ENCODE data around the gene ZNF334.

ZNF334 gene

DNA sequence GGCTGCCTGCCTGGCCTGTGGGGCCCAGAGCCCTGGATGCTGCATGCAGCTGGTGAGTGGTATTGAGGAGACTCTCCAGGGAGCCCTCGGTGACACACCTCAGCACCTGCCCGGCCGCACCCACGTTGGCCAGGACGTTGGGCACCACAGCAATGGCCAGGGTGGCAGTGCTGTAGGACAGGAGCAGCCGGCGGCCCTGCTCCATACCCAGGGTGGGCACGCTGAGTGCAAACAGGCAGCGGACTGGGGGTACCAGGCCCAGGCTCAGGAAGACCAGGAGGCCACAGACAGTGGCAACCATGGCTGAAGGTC is 32.4 kb upstream of the ZNF334 start:
- no peak for DNase-seq (ENCODE audit: low read depth)

DNA sequence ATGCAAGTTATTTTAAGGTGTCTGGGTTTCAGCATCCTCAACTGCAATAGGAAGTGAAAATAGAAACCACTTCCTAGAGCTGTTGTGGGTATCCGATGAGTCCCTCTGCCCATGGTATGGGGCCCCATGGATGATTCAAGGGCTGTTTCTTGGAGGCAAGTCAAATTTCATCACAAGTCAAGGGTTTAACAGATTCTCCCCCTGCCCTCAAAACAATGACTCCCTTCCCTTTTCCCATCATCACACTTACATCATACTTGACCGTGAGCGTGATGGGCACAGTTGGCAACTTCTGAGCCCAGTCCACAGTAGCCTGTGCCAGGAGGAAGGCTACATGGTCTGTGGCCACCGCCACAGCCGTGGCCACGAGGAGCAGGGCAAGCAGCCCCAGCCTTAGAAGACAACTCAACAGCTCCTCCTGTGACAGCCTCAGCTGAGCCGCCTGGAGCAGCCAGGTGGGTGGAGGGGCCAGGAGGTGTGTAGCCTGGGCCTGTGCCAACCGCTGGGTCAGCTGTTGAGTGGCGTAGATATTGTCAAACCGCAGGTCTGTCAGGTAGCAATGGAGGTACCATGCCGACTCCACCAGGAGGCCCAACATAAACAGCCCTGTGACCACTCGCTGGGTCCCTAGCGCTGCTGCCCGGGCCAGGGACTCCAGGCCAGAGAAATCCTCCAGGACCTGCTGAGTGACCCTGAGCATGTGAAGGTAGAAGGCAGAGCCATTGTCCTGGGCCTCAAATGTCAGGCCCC is 31.9 kb upstream of the ZNF334 start:
- DNase-seq (ENCODE audit: low read depth): no peak

DNA sequence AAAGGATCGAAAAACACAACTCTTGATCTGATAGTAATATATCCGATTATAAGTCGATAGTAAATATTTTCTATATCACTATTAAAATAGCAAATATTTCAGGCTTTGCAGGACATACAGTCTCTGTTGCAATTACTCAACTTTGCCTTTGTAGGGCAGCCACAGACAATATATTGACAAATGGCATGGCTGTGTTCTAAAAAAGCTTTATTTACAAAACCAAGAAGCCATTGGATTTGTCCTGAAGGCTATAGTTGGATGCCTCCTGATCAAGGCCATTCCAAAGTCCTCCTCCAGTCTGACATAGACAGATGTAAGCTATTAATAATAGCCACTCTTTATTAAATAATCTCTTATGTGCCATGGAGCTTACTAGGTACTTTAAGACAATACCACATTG is 31.2 kb upstream of the ZNF334 start:
- no peak for DNase-seq (ENCODE audit: low read depth)

DNA sequence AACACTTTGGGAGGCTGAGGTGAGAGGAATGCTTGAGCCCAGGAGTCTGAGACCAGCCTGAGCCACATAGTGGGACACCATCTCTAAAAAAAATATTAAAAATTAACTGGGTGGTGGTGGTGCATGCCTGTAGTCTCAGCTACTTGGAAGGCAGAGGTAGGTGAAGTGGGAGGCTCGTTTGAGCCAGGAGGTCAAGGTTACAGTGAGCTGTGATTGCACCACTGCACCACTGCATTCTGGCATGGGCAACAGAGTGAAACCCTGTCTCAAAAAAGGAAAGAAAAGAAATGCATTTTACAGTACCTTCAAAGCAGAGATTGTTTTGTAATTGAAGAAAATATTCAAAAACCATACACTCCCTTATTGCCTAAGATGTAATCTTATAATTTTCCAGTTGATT is 30.6 kb upstream of the ZNF334 start:
- DNase-seq (ENCODE audit: low read depth): no peak

DNA sequence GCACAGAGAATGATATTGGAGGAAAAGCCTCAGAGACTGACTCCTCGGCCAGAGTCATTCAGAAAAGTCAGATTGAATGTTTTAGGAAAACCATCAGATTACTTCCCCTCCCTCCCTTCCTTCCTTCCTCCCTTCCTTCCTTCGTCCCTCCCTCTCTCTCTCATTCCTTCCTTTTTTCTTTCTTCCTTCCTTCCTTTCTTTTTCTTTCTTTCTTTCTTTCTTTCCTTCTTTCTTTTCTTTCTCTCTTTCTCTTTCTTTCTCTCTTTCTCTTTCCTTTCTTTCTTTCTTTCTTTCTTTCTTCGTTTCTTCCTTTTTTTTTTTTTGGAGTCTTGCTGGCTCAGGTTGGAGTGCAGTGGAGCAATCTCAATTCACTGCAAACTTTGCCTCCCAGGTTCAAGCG is 29.7 kb upstream of the ZNF334 start:
- no peak for DNase-seq (ENCODE audit: low read depth)

DNA sequence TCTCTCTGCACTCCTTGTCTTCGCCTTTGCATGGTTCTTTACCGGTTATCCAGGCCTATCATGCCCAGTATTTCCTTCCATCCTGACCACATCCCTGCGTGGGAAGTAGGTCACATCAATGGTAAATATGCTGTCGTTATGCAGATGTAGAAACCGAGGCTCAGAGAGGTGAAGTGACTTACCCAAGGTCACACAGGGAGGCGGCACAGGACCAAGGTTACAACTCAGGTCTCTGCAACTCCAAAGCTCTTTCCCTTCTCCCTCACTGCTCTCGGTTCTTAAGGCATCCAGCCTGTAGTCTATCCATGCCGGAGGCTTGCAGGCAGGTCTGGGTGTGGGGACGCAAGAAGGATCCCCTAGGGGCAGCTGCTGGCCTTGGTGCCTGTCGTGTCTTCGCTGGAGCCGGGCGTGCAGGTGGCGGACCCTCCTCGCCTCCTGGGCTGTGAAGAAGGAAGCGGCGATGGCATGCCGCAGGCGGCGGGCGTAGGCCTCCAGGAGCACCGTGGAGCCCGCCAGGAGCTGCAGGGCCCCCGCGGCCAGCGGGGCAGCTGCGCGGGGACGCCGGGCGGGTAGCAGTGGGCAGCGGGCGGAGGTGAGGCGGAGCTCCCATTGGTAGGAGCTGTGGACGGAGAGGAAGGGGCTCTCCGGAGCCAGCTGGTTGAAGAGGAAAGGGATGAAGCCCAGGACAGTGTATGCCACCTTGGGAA is 28.0 kb upstream of the ZNF334 start:
- DNase-seq (ENCODE audit: low read depth): no peak

DNA sequence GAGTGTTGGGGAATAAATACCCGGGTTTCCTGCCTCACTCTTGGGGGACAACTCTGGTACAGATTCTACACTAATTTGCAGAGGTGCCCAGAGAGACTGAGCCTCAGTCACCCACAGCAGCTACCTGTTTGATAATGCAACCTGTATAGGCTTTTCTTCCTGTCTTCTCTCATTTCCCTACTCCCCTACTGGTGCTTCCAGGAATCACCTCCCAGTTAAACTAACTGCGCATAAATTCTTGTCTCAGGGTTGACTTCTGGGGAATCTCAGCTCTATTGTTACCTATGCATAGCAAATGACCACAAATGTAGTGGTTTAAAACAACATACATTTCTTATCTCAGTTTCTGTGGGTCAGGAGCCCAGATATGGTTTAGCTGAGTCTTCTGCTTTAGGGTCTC is 25.8 kb upstream of the ZNF334 start:
- DNase-seq (ENCODE audit: low read depth): no peak

DNA sequence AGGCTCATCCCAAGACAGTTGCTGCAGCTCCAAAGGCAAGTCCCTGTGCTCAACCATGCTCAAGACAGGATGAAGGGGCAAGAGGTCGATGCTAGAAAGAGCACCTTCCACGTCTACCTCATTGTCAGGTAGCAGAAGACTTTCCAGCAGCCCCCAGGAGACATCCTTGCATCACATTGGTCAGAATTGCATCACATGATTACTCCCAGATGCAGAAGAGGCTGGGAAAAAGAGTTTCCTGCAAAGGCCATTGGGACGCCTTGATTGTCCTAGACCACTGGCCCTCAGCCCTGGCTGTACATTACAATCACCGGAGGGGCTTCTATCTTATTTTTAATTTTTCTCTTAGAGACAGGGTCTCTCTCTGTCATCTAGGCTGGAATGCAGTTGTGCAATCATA is 17.3 kb upstream of the ZNF334 start:
- DNase-seq (ENCODE audit: low read depth): no peak

DNA sequence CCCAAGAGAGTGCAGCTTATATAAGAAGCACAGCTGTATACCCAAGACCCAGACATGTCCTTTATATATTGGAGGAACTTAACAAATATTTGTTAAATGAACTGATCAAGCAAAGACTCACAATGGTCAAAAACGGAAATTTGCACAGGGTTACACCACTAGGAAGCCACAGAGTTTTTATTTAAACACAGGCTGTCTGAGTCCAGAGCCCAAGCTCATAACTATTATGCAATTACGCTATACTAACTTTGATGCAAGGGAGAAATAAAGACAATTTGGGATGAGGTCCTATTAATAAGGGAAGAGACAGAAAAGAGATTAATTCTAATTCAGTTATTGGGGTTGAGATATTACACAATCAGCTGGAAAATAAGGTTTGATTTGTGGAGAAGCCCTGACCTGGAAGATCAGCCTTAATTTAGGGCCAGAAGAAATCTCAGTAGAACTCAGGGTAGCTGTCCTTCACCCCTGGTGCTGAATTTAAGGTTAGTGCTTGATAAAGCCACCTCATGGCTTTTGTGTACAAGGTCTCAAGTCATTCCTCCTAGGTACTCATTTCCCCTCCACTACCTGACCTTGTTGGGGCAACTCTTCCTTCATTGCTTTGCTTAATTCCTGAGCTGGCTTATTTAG is 10.5 kb upstream of the ZNF334 start:
- DNase-seq (ENCODE audit: low read depth): no peak

DNA sequence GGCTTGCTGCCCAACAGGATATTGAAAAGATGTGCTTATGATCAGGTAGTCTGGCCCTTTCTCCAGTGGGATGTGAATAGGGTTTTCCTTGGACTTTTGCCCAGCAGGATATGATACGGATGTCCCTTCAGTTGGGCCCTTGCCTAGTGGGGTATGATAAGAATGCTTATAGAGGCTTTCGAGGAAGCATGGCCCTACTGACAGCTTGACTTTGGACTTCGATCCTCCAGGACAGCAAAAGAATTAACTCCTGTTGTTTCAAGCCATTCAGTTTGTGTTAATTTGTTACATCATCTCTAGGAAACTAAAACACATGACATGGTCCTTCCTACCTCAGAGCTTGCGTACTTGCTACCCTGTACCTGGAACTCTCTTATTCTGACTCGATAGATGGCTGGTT is 9.7 kb upstream of the ZNF334 start:
- no peak for DNase-seq (ENCODE audit: low read depth)

DNA sequence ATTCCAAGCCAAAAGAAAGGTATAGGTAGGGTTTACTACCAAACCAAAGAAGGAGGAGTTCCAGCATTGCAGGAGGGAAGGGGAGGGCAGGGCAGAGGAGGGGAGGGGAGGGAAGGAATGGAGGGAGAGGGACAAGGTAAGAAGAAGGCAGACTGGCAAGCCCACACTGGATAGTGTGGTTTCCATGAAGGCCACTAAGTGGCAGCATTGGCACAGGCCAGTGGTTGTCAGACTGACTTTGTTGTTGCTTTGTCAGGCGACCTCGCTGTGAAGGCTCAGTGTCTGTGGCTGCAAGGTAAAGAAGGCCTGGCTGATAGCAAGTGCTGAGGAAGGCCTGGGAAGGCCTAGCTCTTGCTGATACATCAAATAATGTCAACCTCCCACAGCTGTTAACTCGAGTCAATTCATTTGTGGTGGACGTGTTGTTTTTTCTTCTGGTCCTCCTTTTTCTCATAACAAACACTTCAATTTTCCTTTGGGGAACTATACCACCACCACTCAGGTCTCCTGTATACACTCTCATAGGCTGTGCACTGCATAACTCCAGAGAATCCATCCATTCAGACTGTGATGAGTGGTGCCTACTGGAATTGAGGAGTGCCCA is 7.7 kb upstream of the ZNF334 start:
- DNase-seq (ENCODE audit: low read depth): peak; percentile 8

DNA sequence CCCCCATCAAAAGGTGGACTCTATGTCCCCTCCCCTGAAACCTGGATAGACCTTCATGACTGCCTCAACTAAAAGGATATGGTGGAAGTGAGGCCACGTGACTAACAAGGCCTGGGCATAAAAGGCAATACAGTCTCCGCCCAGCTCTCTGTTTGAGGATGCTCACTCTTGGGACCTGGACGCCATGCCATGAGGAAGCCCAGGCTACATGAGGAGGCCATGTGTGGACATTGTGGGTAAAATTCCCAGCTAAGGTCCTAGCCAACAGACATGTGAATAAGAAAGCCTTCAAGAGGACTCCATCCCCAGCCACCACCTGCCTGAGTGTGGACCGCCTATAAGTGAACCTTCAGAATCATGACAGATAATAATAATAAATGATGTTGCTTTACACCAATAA is 7.2 kb upstream of the ZNF334 start:
- no peak for DNase-seq (ENCODE audit: low read depth)

DNA sequence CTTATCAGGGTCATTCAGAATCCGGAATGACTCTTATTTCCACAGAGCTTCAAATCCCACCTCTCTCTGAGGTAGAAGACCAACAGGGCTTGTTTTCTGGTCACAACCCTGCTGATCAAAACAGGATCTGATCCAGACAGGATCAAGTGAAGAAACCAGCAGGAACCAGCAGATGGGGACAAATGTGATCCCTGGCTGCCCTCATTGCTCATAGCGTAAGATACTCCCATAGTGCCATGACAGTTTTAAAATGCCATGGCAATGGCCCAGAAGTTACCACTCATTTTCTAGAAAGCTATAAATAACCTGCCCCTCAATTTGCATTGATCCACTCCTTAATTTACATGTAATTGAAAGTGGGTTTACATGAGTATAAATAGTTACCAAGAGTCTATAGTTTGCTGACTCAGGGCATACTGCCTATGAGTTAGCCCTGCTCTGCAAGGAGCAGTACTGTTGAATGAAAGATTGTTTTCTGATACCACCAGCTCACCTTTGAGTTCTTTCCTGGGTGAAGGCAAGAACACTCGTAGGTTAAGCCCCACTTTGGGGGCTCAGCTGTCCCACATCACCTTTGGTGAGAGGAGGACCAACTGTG is 6.2 kb upstream of the ZNF334 start:
- no peak for DNase-seq (ENCODE audit: low read depth)

DNA sequence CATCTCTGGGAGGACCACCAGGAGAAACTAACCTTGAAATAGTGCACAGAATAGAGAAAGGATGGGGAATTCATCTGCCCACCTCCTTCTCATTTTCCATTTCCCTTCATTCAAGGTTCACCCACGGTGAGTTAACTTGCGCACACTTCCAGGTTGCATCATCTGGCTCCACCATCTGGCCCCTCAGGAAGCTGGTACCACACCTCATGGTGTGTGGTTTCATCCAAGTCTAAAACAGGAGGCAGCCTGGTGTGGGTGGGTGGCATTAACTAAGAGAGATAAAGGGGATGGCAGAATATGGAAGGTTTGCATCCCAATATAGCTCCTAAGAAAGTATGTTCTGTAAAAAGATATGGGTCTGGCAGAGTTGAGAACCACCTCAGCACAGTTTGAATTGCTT is 3.8 kb downstream of the ZNF334 start:
- no peak for DNase-seq (ENCODE audit: low read depth)

DNA sequence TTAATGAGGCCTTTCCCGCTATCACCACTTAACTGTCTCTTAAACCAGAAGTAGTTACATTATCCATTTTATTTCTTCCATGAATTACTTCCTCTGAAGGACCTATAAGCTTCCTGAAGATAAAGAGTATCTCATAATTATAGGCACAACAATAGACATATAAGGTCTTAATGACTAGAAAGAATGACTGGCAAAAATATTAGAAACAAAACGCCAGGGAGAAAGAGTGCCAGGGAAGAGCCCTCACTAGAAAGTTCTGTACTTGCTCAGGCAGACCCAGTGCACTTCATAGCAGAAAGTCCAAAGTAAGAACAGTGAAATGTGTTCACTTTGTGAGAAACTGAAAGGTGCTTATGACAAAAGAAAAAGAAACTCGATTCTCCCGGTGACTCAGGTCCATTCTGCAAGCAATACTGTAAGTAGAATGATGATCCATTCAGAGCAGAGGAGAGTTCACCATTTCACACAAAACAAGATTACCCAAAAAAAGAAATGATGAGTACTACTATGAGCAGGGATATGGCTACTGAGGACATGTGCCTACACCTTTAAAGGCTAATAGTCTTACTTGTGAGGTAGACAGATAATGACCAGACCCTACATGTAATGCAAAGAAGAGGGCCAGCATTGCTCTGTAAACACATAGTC is 5.5 kb downstream of the ZNF334 start:
- DNase-seq (ENCODE audit: low read depth): no peak

DNA sequence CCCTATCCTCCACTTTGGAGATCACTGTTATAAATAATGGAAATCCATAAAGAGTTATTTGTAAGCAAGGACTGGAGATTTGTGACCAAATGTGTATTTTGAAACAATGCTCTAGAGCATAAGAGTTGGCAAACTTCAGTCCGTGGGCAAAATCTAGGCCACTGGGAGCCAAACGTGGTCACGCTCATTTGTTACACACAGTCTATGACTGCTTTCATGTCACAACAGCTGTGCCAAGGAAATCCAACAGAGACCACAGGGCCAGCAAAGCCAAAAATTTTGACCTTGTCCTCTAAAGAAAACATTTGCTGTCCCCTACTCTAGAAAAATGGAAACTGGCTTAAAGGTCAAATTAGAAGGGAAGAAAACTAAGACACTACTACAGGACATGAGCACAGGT is 7.9 kb downstream of the ZNF334 start:
- DNase-seq (ENCODE audit: low read depth): no peak

DNA sequence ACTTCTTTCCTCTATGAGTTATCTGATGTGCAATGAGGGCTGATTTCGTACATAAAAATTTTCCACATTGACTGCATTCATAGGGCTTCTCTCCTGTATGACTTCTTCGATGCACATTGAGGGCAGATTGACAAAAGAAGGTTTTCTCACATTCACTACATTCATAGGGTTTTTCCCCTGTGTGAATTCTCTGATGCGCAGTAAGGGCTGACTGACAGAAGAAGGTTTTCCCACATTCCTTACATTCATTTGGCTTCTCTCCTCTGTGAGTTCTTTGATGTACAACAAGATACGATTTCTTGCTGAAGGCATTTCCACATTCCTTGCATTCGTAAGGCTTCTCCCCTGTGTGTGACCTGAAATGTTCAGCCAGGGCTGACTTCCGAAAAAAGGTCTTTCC is 11.4 kb downstream of the ZNF334 start:
- no peak for DNase-seq (ENCODE audit: low read depth)

DNA sequence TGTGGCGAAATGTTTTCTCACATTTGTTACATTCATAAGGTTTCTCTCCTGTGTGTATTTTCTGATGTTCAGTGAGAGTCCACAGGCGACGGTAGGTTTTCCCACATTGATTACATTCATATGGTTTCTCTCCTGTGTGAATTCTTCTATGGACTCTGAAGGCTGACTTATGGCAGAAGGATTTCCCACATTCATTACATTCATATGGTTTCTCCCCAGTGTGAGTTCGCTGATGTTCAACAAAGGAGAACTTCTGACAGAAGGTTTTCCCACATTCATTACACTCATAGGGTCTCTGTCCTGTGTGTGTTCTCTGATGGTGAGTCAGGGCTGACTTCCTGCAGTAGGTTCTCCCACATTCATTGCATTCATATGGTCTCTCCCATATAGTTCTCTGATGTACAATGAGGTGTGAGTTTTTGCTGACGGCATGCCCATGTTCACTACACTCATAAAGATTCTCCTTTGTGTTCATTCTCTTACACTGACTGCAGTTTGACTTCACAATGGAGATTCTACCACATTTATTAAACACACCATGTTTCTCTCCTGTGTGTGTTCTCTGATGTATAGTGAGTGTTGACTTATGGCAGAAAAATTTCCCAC is 11.9 kb downstream of the ZNF334 start:
- no peak for DNase-seq (ENCODE audit: low read depth)

DNA sequence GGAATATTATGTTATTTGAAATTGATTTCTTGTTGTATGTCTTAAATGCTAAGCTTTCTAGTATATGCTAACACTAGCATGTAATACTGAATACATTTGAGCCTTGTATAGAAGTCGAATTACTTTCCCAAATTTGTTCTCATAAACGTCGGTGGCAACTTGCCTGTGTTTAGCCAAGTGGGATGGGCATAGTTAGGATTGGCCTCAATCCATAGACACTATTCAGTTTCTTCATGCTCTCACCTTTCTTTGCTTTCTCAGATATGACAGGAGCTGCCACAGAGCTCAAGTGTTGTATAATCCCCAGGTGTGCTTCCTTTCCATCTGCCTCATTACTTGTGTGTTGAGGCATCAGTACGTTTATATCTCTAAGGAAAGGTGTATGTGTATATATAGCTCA is 19.3 kb downstream of the ZNF334 start:
- no peak for DNase-seq (ENCODE audit: low read depth)

DNA sequence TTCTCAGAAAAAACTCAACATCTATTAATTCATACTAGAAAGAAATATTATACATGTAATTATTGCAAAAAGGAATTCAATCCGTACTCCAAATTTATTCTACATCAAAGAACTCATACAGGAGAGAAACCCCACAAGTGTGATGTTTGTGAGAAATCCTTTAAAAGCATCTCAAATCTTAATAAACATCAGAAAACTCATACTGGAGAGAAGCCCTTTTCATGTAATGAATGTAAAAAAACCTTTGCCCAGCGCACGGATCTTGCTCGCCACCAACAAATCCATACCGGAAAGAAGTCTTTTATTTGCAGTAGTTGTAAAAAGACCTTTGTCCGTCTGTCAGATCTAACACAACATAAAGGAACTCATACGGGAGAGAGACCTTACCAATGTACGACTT is 22.0 kb downstream of the ZNF334 start:
- no peak for DNase-seq (ENCODE audit: low read depth)

DNA sequence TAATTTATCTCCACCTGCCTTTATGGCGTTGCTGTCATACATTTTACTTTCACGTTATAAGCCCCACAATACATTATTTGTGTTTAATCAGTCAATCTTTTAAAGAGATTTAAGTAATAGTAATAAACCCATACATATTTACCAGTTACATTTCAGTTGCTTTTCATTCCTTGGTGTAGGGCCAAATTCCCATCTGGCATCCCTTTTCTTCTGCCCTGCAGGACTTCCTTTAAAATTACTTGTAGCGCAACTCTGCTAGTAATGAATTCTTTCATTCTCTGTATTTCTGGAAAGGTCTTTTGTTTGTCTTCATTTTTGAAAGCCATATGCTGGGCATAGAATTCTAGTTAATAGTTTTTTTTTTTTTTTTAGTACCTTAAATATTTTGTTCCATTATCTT is 24.9 kb downstream of the ZNF334 start:
- DNase-seq (ENCODE audit: low read depth): no peak

DNA sequence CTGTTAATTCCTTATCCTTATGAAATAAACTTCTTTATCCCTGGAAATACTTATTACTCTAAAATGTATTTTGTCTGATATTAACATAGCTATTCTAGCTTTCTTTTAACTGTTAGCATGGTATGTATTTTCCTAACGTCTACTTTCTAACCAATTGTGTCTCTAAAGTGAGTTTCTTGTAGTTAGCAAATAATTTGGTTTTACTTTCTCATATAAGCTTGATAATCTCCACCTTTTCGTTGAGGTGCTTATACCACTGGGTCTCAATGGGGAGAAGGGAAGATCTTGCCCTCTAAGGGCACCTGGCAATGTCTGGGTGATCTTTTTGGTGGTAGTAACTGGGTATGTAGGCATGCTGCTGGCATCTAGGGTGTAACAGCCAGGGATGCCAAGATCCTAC is 25.7 kb downstream of the ZNF334 start:
- no peak for DNase-seq (ENCODE audit: low read depth)
